Stimulated activated effector memory CD8-positive, alpha-beta T cell treated with anti-CD3 and anti-CD28 coated beads, Interleukin-12 subunit alpha, Interleukin-12 subunit beta, amount 100 ng/mL, for 72 hours (primary cell): ENCODE data around the gene MSMP.

Experiments
- ATAC-seq: fragments of 150-1000 bp; cut with Tn5 transposase; 2 replicates; pipeline ENCODE4 v1.10.0; 2021
- DNase-seq, 2 donors: peaks; one replicate each; pipeline ENCODE4 v3.0.0; 2021 to 2022; ENCODE audit warnings: low spot score in 2 of 2
- H3K27ac Mint-ChIP-seq: one replicate; pipeline ENCODE4 v1.8.0; 2022; ENCODE audit warnings: mild to moderate bottlenecking, mixed read lengths
- H3K36me3 Mint-ChIP-seq: one replicate; pipeline ENCODE4 v1.8.0; 2022; ENCODE audit warnings: mild to moderate bottlenecking, mixed read lengths
- H3K4me1 Mint-ChIP-seq: one replicate; pipeline ENCODE4 v1.8.0; 2022; ENCODE audit warnings: mixed read lengths
- H3K4me3 Mint-ChIP-seq: one replicate; pipeline ENCODE4 v1.8.0; 2022; ENCODE audit warnings: mild to moderate bottlenecking, mixed read lengths
- H3K9me3 Mint-ChIP-seq: one replicate; pipeline ENCODE4 v1.8.0; 2022; ENCODE audit warnings: mixed read lengths

MSMP gene

GRCh38 chr9:35754264-35754663 lies at the start of gene MSMP:
Gene MSMP (minus strand): TSS chr9:35754276. CDS start chr9:35754129, 147 bp downstream.
- H3K27ac Mint-ChIP-seq, result no peak within 1 kb of the TSS
- H3K9me3 Mint-ChIP-seq, result no peaks in the 10 kb centered on the region
- peaks cover 39% of the 10 kb centered on the region for H3K4me1 Mint-ChIP-seq
- no peak for ATAC-seq
- H3K4me3 Mint-ChIP-seq, result no peak within 1 kb of the TSS
- H3K36me3 Mint-ChIP-seq, result peaks cover 56% of the 10 kb centered on the region
- DNase-seq, result no peak

- Mint-ChIP-seq H3K27ac (peak overlapping the region; percentile 9), H3K4me3 (no peak overlapping the region), H3K9me3 (no peaks in the 10 kb centered on the region), H3K36me3 (peaks cover 42% of the 10 kb centered on the region), H3K4me1 (peaks cover 25% of the 10 kb centered on the region)
- ATAC-seq, result no peak
- DNase-seq, result no peak
These were observed 47.5 kb upstream of the MSMP start for GRCh38 chr9:35801328-35802128.

- H3K9me3 Mint-ChIP-seq, result no peaks in the 10 kb centered on the region
- peaks cover 32% of the 10 kb centered on the region for H3K36me3 Mint-ChIP-seq
- peaks cover 25% of the 10 kb centered on the region for H3K4me1 Mint-ChIP-seq
- ATAC-seq (no peak), DNase-seq (no peak)
- H3K4me3 Mint-ChIP-seq, result no peak overlapping the region
- peak overlapping the region; percentile 1 for H3K27ac Mint-ChIP-seq
These were observed 46.5 kb upstream of the MSMP start for GRCh38 chr9:35800530-35800929.

- H3K4me3 Mint-ChIP-seq, result no peak overlapping the region
- ATAC-seq, result peak; percentile 100
- H3K36me3 Mint-ChIP-seq, result peaks cover 31% of the 10 kb centered on the region
- H3K4me1 Mint-ChIP-seq, result peaks cover 32% of the 10 kb centered on the region
- H3K27ac Mint-ChIP-seq, result peak overlapping the region; percentile 49
- DNase-seq, result no peak
- no peaks in the 10 kb centered on the region for H3K9me3 Mint-ChIP-seq
These were observed 44.7 kb upstream of the MSMP start for GRCh38 chr9:35798658-35799374.

- Mint-ChIP-seq H3K4me3 (no peak overlapping the region), H3K36me3 (peaks cover 20% of the 10 kb centered on the region), H3K27ac (no peak overlapping the region), H3K9me3 (no peaks in the 10 kb centered on the region), H3K4me1 (peaks cover 32% of the 10 kb centered on the region)
- DNase-seq, result no peak
- ATAC-seq, result no peak
These were observed 43.4 kb upstream of the MSMP start for GRCh38 chr9:35797311-35798109.

- H3K4me3 Mint-ChIP-seq, result no peak overlapping the region
- ATAC-seq, result no peak
- no peak for DNase-seq
- peaks cover 12% of the 10 kb centered on the region for H3K36me3 Mint-ChIP-seq
- H3K9me3 Mint-ChIP-seq, result no peaks in the 10 kb centered on the region
- peak overlapping the region; percentile 6 for H3K27ac Mint-ChIP-seq
- peaks cover 27% of the 10 kb centered on the region for H3K4me1 Mint-ChIP-seq
These were observed 41.6 kb upstream of the MSMP start for GRCh38 chr9:35795695-35796094.

- peaks cover 26% of the 10 kb centered on the region for H3K4me1 Mint-ChIP-seq
- no peaks in the 10 kb centered on the region for H3K9me3 Mint-ChIP-seq
- peak overlapping the region; percentile 9 for H3K27ac Mint-ChIP-seq
- H3K36me3 Mint-ChIP-seq, result peaks cover 21% of the 10 kb centered on the region
- DNase-seq, result no peak
- no peak for ATAC-seq
- H3K4me3 Mint-ChIP-seq, result no peak overlapping the region
These were observed 39.4 kb upstream of the MSMP start for GRCh38 chr9:35793461-35793860.

GRCh38 chr9:35792826-35793225 lies 38.8 kb upstream of the MSMP start:
- Mint-ChIP-seq H3K4me3 (no peak overlapping the region), H3K27ac (peak overlapping the region; percentile 9), H3K4me1 (peaks cover 19% of the 10 kb centered on the region), H3K36me3 (peaks cover 19% of the 10 kb centered on the region), H3K9me3 (no peaks in the 10 kb centered on the region)
- ATAC-seq (no peak), DNase-seq (no peak)

GRCh38 chr9:35792024-35792813 lies 38.1 kb upstream of the MSMP start:
- no peak overlapping the region for H3K27ac Mint-ChIP-seq
- H3K9me3 Mint-ChIP-seq, result no peaks in the 10 kb centered on the region
- peaks cover 25% of the 10 kb centered on the region for H3K36me3 Mint-ChIP-seq
- no peak for ATAC-seq
- H3K4me3 Mint-ChIP-seq, result no peak overlapping the region
- no peak for DNase-seq
- peaks cover 17% of the 10 kb centered on the region for H3K4me1 Mint-ChIP-seq

GRCh38 chr9:35791297-35791921 lies 37.3 kb upstream of the MSMP start, which contains the start of gene NPR2:
Gene NPR2 (plus strand): TSS chr9:35791591. CDS start chr9:35792409, 818 bp downstream.
- no peak for ATAC-seq
- H3K36me3 Mint-ChIP-seq, result peaks cover 33% of the 10 kb centered on the region
- H3K4me1 Mint-ChIP-seq, result peaks cover 12% of the 10 kb centered on the region
- DNase-seq, result no peak
- no peak within 1 kb of the TSS for H3K4me3 Mint-ChIP-seq
- H3K9me3 Mint-ChIP-seq, result no peaks in the 10 kb centered on the region
- H3K27ac Mint-ChIP-seq, result peak within 1 kb of the TSS; percentile 62

- H3K4me3 Mint-ChIP-seq, result no peak overlapping the region
- ATAC-seq (peak; percentile 89), DNase-seq (peak; percentile 33 to 68)
- H3K4me1 Mint-ChIP-seq, result peaks cover 12% of the 10 kb centered on the region
- peak overlapping the region; percentile 62 for H3K27ac Mint-ChIP-seq
- H3K9me3 Mint-ChIP-seq, result no peaks in the 10 kb centered on the region
- peaks cover 41% of the 10 kb centered on the region for H3K36me3 Mint-ChIP-seq
These were observed 36.6 kb upstream of the MSMP start for GRCh38 chr9:35790385-35791296.

GRCh38 chr9:35790025-35790384 lies 35.9 kb upstream of the MSMP start:
- H3K27ac Mint-ChIP-seq, result no peak overlapping the region
- peaks cover 42% of the 10 kb centered on the region for H3K36me3 Mint-ChIP-seq
- H3K4me1 Mint-ChIP-seq, result peaks cover 12% of the 10 kb centered on the region
- H3K4me3 Mint-ChIP-seq, result no peak overlapping the region
- peak; percentile 5 for ATAC-seq
- no peak for DNase-seq
- no peaks in the 10 kb centered on the region for H3K9me3 Mint-ChIP-seq

GRCh38 chr9:35789541-35789940 lies 35.5 kb upstream of the MSMP start:
- Mint-ChIP-seq H3K4me3 (no peak overlapping the region), H3K27ac (no peak overlapping the region), H3K9me3 (no peaks in the 10 kb centered on the region), H3K36me3 (peaks cover 44% of the 10 kb centered on the region), H3K4me1 (peaks cover 10% of the 10 kb centered on the region)
- no peak for DNase-seq
- no peak for ATAC-seq
